Stimulated activated CD8-positive, alpha-beta memory T cell treated with anti-CD3 and anti-CD28 coated beads, Interleukin-4, amount 100 ng/mL, for 1 hour (primary cell): Measurements from ENCODE around the gene PLAAT2.

Experiments
- DNase-seq, 2 donors: peaks; one replicate each; pipeline ENCODE4 v3.0.0-alpha.2; 2020; ENCODE audit warnings: low read depth in 2 of 2, low spot score in 1 of 2

The PLAAT2 gene

GRCh38 chr11:63521896-63522295 lies 41.3 kb downstream of the PLAAT2 start:
- no peak for DNase-seq

DNA sequence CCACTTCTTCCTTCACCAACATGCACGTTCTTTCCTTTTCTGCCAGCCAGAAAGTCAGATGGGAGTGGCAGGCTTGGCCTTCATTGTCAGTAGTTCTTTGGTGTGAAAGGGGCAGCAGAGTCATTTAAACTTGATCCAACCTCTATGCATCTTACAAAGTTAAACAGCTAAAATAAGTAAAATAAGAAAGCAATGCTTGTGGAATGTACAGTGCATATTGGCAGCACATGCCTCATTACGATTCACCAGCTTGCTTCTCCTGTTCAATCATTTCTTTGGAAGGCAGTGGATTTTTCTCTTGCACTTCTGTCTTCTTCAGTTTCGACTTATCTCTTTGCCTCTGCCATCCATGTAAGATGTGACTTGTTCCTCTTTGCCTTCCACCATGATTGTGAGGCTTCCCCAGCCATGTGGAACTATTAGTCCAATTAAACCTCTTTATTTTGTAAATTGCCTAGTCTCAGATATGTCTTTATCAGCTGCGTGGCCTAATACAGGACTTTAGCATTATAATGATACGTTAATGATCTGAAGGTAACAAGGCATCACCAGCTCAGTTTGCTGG lies 42.5 kb downstream of the PLAAT2 start:
- DNase-seq: no peak

DNA sequence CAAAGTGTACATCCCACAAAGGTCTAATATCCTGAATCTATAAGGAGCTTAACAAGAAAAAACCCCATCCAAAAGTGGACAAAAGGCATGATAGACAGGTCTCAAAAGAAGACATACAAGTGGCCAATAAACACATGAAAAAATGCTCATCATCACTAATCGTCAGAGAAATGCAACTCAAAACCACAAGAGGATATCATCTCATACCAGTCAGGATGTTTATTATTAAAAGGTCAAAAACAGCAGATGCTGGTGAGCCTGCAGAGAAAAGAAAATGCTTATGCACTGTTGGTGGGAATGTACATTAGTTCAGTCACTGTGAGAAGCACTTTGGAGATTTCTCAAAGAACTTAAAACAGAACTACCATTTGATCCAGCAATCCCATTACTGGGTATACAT lies 44.6 kb downstream of the PLAAT2 start:
- DNase-seq: no peak

DNA sequence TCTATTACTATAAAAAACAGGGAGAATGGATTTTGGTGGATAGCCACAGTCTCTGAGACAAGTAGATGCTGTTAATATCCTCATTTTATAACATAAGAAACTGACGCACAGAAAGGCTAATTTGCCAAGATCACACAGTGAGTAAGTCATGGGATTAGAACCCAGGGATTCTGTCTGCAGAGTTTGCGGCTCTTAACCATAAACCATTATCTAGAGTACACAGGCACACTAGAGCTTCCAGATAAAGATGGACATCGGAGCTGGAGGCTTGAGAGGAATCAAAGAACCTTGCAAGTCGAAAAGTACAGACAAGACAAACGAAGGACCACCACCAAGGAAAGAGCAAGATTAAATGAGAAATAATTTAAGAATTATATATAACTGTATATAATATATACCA lies 46.0 kb downstream of the PLAAT2 start:
- DNase-seq: no peak

- no peak for DNase-seq
Measured at GRCh38 chr11:63516109-63516508, 47.1 kb downstream of the PLAAT2 start.

DNA sequence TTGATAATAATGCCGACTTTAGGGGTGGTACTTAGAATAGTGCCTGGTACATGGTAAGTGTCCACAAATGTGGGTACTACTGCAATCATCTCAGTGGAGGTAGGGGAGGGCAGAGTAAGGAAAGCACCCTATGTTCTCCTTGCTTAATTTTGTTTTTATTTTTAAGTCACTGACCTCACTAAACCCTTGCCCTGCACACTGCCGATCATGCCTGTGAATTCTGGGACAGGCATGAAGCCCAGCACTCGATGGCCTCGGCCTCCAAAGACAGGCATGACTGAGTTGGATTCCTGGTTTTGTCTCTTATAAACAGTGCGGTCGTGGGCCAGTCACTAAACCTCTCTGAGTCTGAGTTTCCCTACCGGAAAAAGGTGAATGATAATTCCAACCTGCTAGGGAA lies 50.4 kb downstream of the PLAAT2 start:
- DNase-seq: no peak

- no peak for DNase-seq
Measured at GRCh38 chr11:63511048-63511748, 52.0 kb downstream of the PLAAT2 start.

DNA sequence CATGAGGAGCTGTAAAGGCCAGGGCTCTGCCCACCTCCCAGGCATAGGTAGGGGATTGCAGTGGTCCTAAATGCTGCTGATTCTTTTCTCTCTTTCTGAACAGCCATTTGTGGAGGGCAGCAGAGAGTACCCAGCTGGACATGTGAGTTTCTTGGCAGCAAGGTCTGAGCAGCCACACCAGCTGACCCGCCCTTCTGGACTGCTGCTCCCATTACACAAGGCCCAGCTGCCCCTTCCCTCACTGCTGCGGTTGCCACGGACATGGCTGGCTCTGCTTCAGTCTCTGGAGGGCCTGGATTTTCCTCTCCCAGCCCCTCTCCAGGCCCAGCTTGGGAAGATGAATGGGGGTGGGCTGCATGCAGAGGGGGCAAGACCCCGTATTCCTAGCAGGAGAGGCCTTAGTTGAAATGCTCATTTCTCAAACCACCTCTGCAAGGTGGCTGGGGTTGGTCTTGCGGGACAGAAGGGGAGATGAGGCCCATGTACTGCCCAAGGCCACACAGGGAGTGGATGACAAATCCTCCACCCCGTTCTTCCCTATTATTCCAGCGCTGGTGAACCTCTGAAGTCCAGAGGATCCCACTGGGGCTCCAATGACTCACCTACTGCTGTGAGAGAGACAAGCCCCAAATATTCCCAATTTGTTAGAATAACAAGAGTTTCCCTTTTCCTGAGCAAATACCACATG lies 52.7 kb downstream of the PLAAT2 start:
- DNase-seq: no peak

DNA sequence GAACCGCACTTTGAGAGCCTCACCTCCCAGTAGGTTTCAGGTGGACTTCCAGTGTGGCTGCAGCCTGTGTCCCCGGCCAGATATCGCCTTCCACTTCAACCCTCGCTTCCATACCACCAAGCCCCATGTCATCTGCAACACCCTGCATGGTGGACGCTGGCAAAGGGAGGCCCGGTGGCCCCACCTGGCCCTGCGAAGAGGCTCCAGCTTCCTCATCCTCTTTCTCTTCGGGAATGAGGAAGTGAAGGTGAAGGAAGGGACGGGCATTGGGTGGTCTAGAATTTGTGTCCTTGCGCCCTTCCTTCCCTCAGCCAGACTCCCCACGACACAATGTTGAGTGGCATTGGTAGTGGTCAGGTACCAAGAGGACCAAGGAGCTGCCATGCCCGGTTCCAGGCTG lies 54.4 kb downstream of the PLAAT2 start:
- no peak for DNase-seq

GRCh38 chr11:63508009-63508408 lies 55.2 kb downstream of the PLAAT2 start:
- DNase-seq: no peak

DNA sequence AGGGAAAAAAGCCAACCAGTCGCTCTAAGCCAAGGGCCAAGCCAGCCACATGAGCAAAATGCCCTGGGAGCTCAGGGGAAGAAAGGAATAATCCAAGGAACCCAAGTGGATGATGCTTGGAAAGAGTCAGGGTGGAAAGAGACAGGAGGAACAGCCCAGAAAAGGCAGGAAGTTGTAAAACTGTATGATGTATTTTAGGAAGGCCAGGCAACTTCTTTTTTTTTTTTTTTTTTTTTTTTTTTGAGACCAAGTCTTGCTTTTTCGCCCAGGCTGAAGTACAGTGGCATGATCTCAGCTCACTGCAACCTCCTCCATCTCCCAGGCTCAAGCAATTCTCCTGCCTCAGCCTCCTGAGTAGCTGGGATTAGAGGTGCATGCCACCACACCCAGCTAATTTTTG lies 55.7 kb downstream of the PLAAT2 start:
- DNase-seq: no peak

DNA sequence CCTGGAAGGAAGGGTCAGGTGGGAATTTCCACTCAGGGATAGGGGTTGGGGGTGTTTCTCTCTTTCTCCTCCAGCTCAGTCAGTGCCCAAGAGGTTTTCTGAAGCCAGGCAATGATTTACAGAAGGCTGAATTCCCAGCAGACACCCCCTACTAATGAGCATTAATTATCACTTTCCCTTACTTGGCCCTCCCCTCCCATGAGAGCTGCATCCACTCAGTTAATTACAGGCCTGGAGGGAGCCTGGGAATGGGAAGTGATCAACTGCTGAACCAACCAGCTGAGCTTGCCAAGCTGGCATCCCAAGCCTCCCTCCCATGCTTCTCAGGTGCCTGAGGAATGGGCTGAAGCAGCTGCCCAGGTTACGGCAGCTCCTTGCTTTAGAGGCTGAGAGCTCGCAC lies 56.3 kb downstream of the PLAAT2 start:
- DNase-seq: no peak

GRCh38 chr11:63505857-63506528 lies 57.2 kb downstream of the PLAAT2 start, which contains the start of gene LGALS12:
LGALS12 (plus strand) TSS chr11:63506084; CDS start chr11:63506459, 375 bp downstream.
- no peak for DNase-seq

GRCh38 chr11:63504933-63505586 lies 58.1 kb downstream of the PLAAT2 start:
- DNase-seq: no peak

DNA sequence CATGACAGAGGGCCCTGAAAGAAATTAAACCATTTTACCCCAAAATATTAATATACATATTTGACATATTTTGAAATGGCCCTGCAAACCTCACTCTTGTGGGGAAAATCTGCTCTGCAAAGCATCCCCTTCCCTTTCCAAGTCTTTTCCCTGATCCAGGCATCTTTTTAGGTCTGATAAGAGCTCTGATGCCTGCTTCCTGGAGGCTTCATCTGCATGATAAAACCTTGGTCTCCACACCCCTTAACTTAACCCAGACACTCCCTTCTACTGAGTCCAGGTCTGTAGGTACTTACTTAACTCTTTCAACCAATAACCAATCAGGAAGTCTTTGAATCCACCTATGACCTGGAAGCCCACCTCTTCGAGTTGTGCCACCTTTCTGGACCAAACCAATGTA lies 59.1 kb downstream of the PLAAT2 start:
- no peak for DNase-seq

DNA sequence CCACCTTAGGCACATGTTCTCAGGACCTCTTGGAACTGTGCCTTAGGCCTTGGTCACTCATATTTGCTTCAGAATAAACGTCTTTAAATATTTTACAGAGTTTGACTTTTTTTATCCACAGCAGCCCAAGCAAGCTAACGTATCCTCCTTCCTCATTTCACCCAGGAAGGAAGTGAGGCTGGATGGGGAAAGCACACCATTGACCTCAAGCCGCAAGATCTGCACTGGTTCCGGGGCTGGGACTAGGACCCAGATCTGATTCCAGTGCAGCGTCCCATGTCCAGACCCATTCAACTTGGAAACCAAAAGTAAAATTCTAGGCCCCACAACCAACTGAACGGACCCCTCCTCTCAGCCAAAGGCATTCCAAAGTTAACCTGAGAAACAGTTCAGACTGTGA lies 59.7 kb downstream of the PLAAT2 start:
- no peak for DNase-seq
